ENCODE results near the gene VWA3A.

DNA sequence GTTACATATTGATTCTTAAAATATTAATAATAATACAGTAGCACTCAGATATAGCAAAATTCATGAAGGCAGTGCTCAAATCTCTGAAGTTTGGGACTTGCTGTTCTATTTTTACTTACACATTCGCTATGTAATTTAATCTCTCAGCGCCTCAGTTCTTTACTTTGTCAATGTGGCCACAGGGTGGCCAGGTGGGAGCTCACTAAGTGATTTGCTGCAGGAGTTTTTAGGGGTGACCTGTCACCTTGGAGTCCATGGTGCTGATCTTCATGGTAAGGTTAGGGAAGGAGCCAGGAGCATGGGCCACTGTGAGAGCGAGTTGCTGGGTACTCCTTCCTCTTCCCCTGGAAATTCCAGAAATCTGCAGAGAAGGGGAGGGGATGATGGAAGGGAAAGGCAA lies 28.1 kb downstream of the VWA3A start:
- TF ChIP-seq, protein P1, sequence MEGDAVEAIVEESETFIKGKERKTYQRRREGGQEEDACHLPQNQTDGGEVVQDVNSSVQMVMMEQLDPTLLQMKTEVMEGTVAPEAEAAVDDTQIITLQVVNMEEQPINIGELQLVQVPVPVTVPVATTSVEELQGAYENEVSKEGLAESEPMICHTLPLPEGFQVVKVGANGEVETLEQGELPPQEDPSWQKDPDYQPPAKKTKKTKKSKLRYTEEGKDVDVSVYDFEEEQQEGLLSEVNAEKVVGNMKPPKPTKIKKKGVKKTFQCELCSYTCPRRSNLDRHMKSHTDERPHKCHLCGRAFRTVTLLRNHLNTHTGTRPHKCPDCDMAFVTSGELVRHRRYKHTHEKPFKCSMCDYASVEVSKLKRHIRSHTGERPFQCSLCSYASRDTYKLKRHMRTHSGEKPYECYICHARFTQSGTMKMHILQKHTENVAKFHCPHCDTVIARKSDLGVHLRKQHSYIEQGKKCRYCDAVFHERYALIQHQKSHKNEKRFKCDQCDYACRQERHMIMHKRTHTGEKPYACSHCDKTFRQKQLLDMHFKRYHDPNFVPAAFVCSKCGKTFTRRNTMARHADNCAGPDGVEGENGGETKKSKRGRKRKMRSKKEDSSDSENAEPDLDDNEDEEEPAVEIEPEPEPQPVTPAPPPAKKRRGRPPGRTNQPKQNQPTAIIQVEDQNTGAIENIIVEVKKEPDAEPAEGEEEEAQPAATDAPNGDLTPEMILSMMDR (conservative IDR thresholded peaks at IDR 0.05; ENCODE audit: low read depth in 2 of 2), result peak; percentile 27 to 45
- TF ChIP-seq POLR2AphosphoS5 (IDR thresholded peaks at IDR 0.05; ENCODE audit: low read depth) (no peak), EZH2 (IDR thresholded peaks at IDR 0.05; ENCODE audit: low read depth, unreplicated experiment) (no peak), EZH2phosphoT487 (IDR thresholded peaks at IDR 0.05; ENCODE audit: unreplicated experiment) (no peak), CREB1 (CRISPR knock-in tag; IDR thresholded peaks at IDR 0.05; ENCODE audit: low read depth) (no peak), STAT1 (IDR thresholded peaks at IDR 0.05; ENCODE audit: unreplicated experiment) (no peak), NANOG (IDR thresholded peaks at IDR 0.05; ENCODE audit: borderline replicate concordance) (no peak), JUNB (IDR thresholded peaks at IDR 0.05; ENCODE audit: unreplicated experiment) (no peak)
- TF ChIP-seq, protein P2, sequence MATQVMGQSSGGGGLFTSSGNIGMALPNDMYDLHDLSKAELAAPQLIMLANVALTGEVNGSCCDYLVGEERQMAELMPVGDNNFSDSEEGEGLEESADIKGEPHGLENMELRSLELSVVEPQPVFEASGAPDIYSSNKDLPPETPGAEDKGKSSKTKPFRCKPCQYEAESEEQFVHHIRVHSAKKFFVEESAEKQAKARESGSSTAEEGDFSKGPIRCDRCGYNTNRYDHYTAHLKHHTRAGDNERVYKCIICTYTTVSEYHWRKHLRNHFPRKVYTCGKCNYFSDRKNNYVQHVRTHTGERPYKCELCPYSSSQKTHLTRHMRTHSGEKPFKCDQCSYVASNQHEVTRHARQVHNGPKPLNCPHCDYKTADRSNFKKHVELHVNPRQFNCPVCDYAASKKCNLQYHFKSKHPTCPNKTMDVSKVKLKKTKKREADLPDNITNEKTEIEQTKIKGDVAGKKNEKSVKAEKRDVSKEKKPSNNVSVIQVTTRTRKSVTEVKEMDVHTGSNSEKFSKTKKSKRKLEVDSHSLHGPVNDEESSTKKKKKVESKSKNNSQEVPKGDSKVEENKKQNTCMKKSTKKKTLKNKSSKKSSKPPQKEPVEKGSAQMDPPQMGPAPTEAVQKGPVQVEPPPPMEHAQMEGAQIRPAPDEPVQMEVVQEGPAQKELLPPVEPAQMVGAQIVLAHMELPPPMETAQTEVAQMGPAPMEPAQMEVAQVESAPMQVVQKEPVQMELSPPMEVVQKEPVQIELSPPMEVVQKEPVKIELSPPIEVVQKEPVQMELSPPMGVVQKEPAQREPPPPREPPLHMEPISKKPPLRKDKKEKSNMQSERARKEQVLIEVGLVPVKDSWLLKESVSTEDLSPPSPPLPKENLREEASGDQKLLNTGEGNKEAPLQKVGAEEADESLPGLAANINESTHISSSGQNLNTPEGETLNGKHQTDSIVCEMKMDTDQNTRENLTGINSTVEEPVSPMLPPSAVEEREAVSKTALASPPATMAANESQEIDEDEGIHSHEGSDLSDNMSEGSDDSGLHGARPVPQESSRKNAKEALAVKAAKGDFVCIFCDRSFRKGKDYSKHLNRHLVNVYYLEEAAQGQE (IDR thresholded peaks at IDR 0.05; ENCODE audit: unreplicated experiment), result peak; percentile 40
- TF ChIP-seq, protein P3, sequence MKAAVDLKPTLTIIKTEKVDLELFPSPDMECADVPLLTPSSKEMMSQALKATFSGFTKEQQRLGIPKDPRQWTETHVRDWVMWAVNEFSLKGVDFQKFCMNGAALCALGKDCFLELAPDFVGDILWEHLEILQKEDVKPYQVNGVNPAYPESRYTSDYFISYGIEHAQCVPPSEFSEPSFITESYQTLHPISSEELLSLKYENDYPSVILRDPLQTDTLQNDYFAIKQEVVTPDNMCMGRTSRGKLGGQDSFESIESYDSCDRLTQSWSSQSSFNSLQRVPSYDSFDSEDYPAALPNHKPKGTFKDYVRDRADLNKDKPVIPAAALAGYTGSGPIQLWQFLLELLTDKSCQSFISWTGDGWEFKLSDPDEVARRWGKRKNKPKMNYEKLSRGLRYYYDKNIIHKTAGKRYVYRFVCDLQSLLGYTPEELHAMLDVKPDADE (IDR thresholded peaks at IDR 0.05), result no peak
